ENCODE measurements around the gene AGPAT2.

The AGPAT2 gene

GRCh38 chr9:136686794-136687711 lies at the start of gene AGPAT2:
AGPAT2 (minus strand) TSS chr9:136687457; CDS start chr9:136687357, 100 bp downstream.
- peak; percentile 75 for DNase-seq

GRCh38 chr9:136735812-136736480 lies 48.7 kb upstream of the AGPAT2 start:
- no peak for DNase-seq

- DNase-seq = no peak
Measured at GRCh38 chr9:136734837-136735496, 47.7 kb upstream of the AGPAT2 start.

- no peak for DNase-seq
Measured at GRCh38 chr9:136733611-136734010, 46.4 kb upstream of the AGPAT2 start.

GRCh38 chr9:136732444-136733178 lies 45.4 kb upstream of the AGPAT2 start:
- no peak for DNase-seq

GRCh38 chr9:136729926-136730325 lies 42.7 kb upstream of the AGPAT2 start:
- no peak for DNase-seq

- no peak for DNase-seq
Measured at GRCh38 chr9:136729144-136729543, 41.9 kb upstream of the AGPAT2 start.

GRCh38 chr9:136728548-136729123 lies 41.4 kb upstream of the AGPAT2 start:
- DNase-seq = no peak

- peak; percentile 93 for DNase-seq
Measured at GRCh38 chr9:136728080-136728547, 40.9 kb upstream of the AGPAT2 start.

- peak; percentile 48 for DNase-seq
Measured at GRCh38 chr9:136726631-136727191, 39.5 kb upstream of the AGPAT2 start.

- DNase-seq = no peak
Measured at GRCh38 chr9:136726118-136726517, 38.9 kb upstream of the AGPAT2 start.

GRCh38 chr9:136725612-136726011 lies 38.4 kb upstream of the AGPAT2 start:
- no peak for DNase-seq

GRCh38 chr9:136724772-136725171 lies 37.5 kb upstream of the AGPAT2 start:
- DNase-seq = no peak

- DNase-seq = no peak
Measured at GRCh38 chr9:136723989-136724388, 36.7 kb upstream of the AGPAT2 start.

- no peak for DNase-seq
Measured at GRCh38 chr9:136723362-136723976, 36.2 kb upstream of the AGPAT2 start.

GRCh38 chr9:136722969-136723356 lies 35.7 kb upstream of the AGPAT2 start:
- no peak for DNase-seq

- DNase-seq = no peak
Measured at GRCh38 chr9:136722093-136722968, 35.1 kb upstream of the AGPAT2 start.

- DNase-seq = no peak
Measured at GRCh38 chr9:136721339-136722092, 34.3 kb upstream of the AGPAT2 start.

GRCh38 chr9:136720898-136721338 lies 33.7 kb upstream of the AGPAT2 start:
- no peak for DNase-seq
